Suprapubic skin (tissue), 4 donors: ENCODE measurements around the gene TFEC.

Experiments
- CTCF ChIP-seq, 2 donors: fragments of 200-600 bp in 1 of 2; fragments of 450-650 bp in 1 of 2; sonication (generic) in 1 of 2; IDR thresholded peaks; one replicate each; pipeline ENCODE4 v1.5.1; 2016 to 2019; ENCODE audit warnings: antibody characterized with exemption in 2 of 2, mild to moderate bottlenecking in 1 of 2, moderate library complexity in 1 of 2
- EP300 ChIP-seq: sonication (generic); formaldehyde crosslinking; IDR thresholded peaks from one replicate; pipeline ENCODE4 v1.6.1; 2017; ENCODE audit warnings: antibody characterized with exemption
- POLR2A ChIP-seq, 2 donors: fragments of 450-650 bp; IDR thresholded peaks; one replicate each; pipeline ENCODE4 v1.6.1; 2017; ENCODE audit warnings: antibody characterized with exemption in 2 of 2, mild to moderate bottlenecking in 2 of 2, moderate library complexity in 2 of 2
- POLR2AphosphoS5 ChIP-seq, 3 donors: sonication (generic); formaldehyde crosslinking; IDR thresholded peaks; one replicate each; pipeline ENCODE4 v1.6.1; 2017; ENCODE audit warnings: antibody characterized with exemption in 3 of 3

GRCh38 chr7:116064179-116064578 is 33.6 kb upstream of the TFEC start:
- TF ChIP-seq POLR2A (IDR thresholded peaks at IDR 0.05) (no peak), EP300 (no peak), CTCF (IDR thresholded peaks at IDR 0.05) (no peak), POLR2AphosphoS5 (IDR thresholded peaks at IDR 0.05) (no peak)
